ENCODE results near the gene SNAP23. TPM values are rescaled to one million over a fixed set of nuclear protein-coding genes. Genes with fewer than 3 reads are reported as not detected.

Gene SNAP23
- total RNA-seq, 1 experiment from 2014 or later: 63.2 TPM

- Histone ChIP-seq H2BK15ac (ENCODE audit: low read depth, low read length) (no peak overlapping the region), H3K23me2 (ENCODE audit: insufficient read length, low read depth, low read length, poor library complexity, severe bottlenecking) (peaks cover 11% of the 10 kb centered on the region), H3K9ac (ENCODE audit: extremely low read depth, insufficient read length, low read length) (peak overlapping the region; percentile 36), H4K8ac (replicated peaks; ENCODE audit: insufficient read length, low read depth, low read length) (no peak overlapping the region), H2BK20ac (ENCODE audit: low read depth, low read length, poor library complexity, severe bottlenecking) (no peak overlapping the region), H3K79me1 (ENCODE audit: insufficient read depth, low read depth, low read length, poor library complexity, severe bottlenecking) (no peaks in the 10 kb centered on the region), H3K4ac (ENCODE audit: low read depth, low read length) (no peak overlapping the region), H3K4me2 (ENCODE audit: insufficient read depth, insufficient read length, low read length) (peak overlapping the region; percentile 62), H3K79me2 (ENCODE audit: insufficient read depth, low read length) (no peaks in the 10 kb centered on the region), H3K9me3 (ENCODE audit: control insufficient read depth, low read depth, low read length) (no peaks in the 10 kb centered on the region), H4K5ac (ENCODE audit: insufficient read length, low read depth, low read length) (no peak overlapping the region), H3K4me1 (ENCODE audit: insufficient read depth, low read length) (no peaks in the 10 kb centered on the region; the same call in 1 of the 2 replicates), H3K27ac (ENCODE audit: insufficient read length, low read depth, low read length) (no peak overlapping the region), H4K91ac (ENCODE audit: insufficient read length, low read depth, low read length) (no peak overlapping the region), H3K27me3 (ENCODE audit: insufficient read depth, low read length) (peaks cover 7% of the 10 kb centered on the region; the same call in 1 of the 2 replicates), H2BK120ac (ENCODE audit: low read depth, low read length, poor library complexity, severe bottlenecking) (no peak overlapping the region), H3T11ph (ENCODE audit: low read length) (no peak overlapping the region), H3K23ac (ENCODE audit: insufficient read length, low read depth, low read length) (no peak overlapping the region), H3K14ac (ENCODE audit: insufficient read depth, low read length) (no peak overlapping the region), H2BK12ac (ENCODE audit: insufficient read length, low read depth, low read length) (no peak overlapping the region), H3K18ac (ENCODE audit: insufficient read length, low read depth, low read length) (no peak overlapping the region), H2BK5ac (ENCODE audit: insufficient read length, low read length) (no peak overlapping the region), H2AFZ (ENCODE audit: low read length) (no peak overlapping the region), H2AK5ac (ENCODE audit: insufficient read length, low read length) (no peak overlapping the region), H3K56ac (ENCODE audit: insufficient read length, low read depth, low read length) (no peak overlapping the region), H4K20me1 (ENCODE audit: control insufficient read depth, insufficient read depth, insufficient read length) (no peaks in the 10 kb centered on the region)
- Mint-ChIP-seq H3K36me3 (ENCODE audit: insufficient read depth in 1 of 3, low read depth in 3 of 3) (no peaks in the 10 kb centered on the region), H3K4me3 (peak overlapping the region; percentile 91 to 94), H3K4me1 (peaks cover 15 to 18% of the 10 kb centered on the region in 2 experiments), H3K9me3 (0 out of 5 replicates have a peak, but pooled peaks cover 0 to 2% of the 10 kb centered on the region in 2 experiments), H3K27ac (no peak overlapping the region), H3K27me3 (ENCODE audit: low read depth) (peaks cover 59% of the 10 kb centered on the region)
- TF ChIP-seq, protein P1, sequence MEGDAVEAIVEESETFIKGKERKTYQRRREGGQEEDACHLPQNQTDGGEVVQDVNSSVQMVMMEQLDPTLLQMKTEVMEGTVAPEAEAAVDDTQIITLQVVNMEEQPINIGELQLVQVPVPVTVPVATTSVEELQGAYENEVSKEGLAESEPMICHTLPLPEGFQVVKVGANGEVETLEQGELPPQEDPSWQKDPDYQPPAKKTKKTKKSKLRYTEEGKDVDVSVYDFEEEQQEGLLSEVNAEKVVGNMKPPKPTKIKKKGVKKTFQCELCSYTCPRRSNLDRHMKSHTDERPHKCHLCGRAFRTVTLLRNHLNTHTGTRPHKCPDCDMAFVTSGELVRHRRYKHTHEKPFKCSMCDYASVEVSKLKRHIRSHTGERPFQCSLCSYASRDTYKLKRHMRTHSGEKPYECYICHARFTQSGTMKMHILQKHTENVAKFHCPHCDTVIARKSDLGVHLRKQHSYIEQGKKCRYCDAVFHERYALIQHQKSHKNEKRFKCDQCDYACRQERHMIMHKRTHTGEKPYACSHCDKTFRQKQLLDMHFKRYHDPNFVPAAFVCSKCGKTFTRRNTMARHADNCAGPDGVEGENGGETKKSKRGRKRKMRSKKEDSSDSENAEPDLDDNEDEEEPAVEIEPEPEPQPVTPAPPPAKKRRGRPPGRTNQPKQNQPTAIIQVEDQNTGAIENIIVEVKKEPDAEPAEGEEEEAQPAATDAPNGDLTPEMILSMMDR (conservative IDR thresholded peaks at IDR 0.05): no peak
- DNase-seq: no peak
- WGBS (ENCODE audit: extremely low coverage, insufficient read length, low lambda C conversion rate): no CpG with 5 or more reads among the region's 16 CpGs
Observed at GRCh38 chr15:42576040-42576594, 80.7 kb downstream of the SNAP23 start.
